H9 (cell line): ENCODE data around the gene OGFR. TPM values are rescaled to one million over a fixed set of nuclear protein-coding genes. Genes with fewer than 3 reads are reported as not detected.

Source experiments
- DNase-seq: peaks from one replicate; pipeline ENCODE4 v3.0.0-alpha.2; 2017
- H2AFZ ChIP-seq: one replicate; pipeline ENCODE4 v1.6.1; 2013; ENCODE audit warnings: mild to moderate bottlenecking, low read length, control low read depth, moderate library complexity
- H2AK5ac ChIP-seq: 2 replicates; pipeline ENCODE4 v1.6.1; 2013; ENCODE audit warnings: low read length, control low read depth, mixed read lengths; ENCODE audit not compliant: insufficient read length
- H2BK120ac ChIP-seq: one replicate; pipeline ENCODE4 v1.6.1; 2013; ENCODE audit warnings: low read depth, mild to moderate bottlenecking, low read length, control low read depth, inconsistent platforms; ENCODE audit not compliant: poor library complexity, severe bottlenecking
- H2BK12ac ChIP-seq: 2 replicates; pipeline ENCODE4 v1.6.1; 2013; ENCODE audit warnings: low read length, control low read depth, mixed read lengths, low read depth; ENCODE audit not compliant: insufficient read length
- H2BK15ac ChIP-seq: 2 replicates; pipeline ENCODE4 v1.6.1; 2013; ENCODE audit warnings: low read depth, low read length, control low read depth
- H2BK20ac ChIP-seq: one replicate; pipeline ENCODE4 v1.6.1; 2013; ENCODE audit warnings: low read depth, mild to moderate bottlenecking, low read length, control low read depth, inconsistent platforms; ENCODE audit not compliant: poor library complexity, severe bottlenecking
- H2BK5ac ChIP-seq: 2 replicates; pipeline ENCODE4 v1.6.1; 2013; ENCODE audit warnings: low read length, control low read depth, mixed read lengths; ENCODE audit not compliant: insufficient read length
- H3K14ac ChIP-seq: 2 replicates; pipeline ENCODE4 v1.6.1; 2013; ENCODE audit warnings: low read length, control low read depth; ENCODE audit not compliant: insufficient read depth
- H3K18ac ChIP-seq: 2 replicates; pipeline ENCODE4 v1.6.1; 2013; ENCODE audit warnings: low read depth, mild to moderate bottlenecking, mixed read lengths, low read length, control low read depth; ENCODE audit not compliant: insufficient read length
- H3K23ac ChIP-seq: 2 replicates; pipeline ENCODE4 v1.6.1; 2013; ENCODE audit warnings: low read length, control low read depth, mixed read lengths, low read depth; ENCODE audit not compliant: insufficient read length
- H3K23me2 ChIP-seq: 2 replicates; pipeline ENCODE4 v1.6.1; 2013; ENCODE audit warnings: low read depth, mild to moderate bottlenecking, mixed read lengths, low read length, control low read depth; ENCODE audit not compliant: insufficient read length, poor library complexity, severe bottlenecking
- H3K27ac ChIP-seq: 2 replicates; pipeline ENCODE4 v1.5.1; 2013; ENCODE audit warnings: low read length, control low read depth, mixed read lengths, low read depth; ENCODE audit not compliant: insufficient read length
- H3K27me3 ChIP-seq: 2 replicates; pipeline ENCODE4 v1.6.1; 2013; ENCODE audit warnings: low read length, control low read depth, inconsistent platforms; ENCODE audit not compliant: insufficient read depth
- H3K4ac ChIP-seq: 2 replicates; pipeline ENCODE4 v1.6.1; 2013; ENCODE audit warnings: low read depth, mild to moderate bottlenecking, control low read depth, inconsistent platforms, low read length, moderate library complexity
- H3K4me1 ChIP-seq: 2 replicates; pipeline ENCODE4 v1.6.1; 2013; ENCODE audit warnings: low read length, control low read depth, inconsistent platforms; ENCODE audit not compliant: insufficient read depth
- H3K4me2 ChIP-seq: 2 replicates; pipeline ENCODE4 v1.6.1; 2013; ENCODE audit warnings: low read length, control low read depth, mixed read lengths; ENCODE audit not compliant: insufficient read length, insufficient read depth
- H3K56ac ChIP-seq: 2 replicates; pipeline ENCODE4 v1.6.1; 2013; ENCODE audit warnings: low read depth, mild to moderate bottlenecking, mixed read lengths, low read length, control low read depth; ENCODE audit not compliant: insufficient read length
- H3K79me1 ChIP-seq: 2 replicates; pipeline ENCODE4 v1.6.1; 2013; ENCODE audit warnings: low read depth, mild to moderate bottlenecking, moderate library complexity, low read length, control low read depth, inconsistent platforms; ENCODE audit not compliant: insufficient read depth, poor library complexity, severe bottlenecking
- H3K79me2 ChIP-seq: 2 replicates; pipeline ENCODE4 v1.6.1; 2013; ENCODE audit warnings: low read length, control low read depth, inconsistent platforms; ENCODE audit not compliant: insufficient read depth
- H3K9ac ChIP-seq: 2 replicates; pipeline ENCODE4 v1.6.1; 2013; ENCODE audit warnings: low read length, control low read depth, mixed read lengths; ENCODE audit not compliant: insufficient read length; ENCODE audit errors: extremely low read depth
- H3K9me3 ChIP-seq: one replicate; pipeline ENCODE4 v1.6.1; 2013; ENCODE audit warnings: low read depth, low read length, inconsistent platforms; ENCODE audit not compliant: control insufficient read depth
- H3T11ph ChIP-seq: one replicate; pipeline ENCODE4 v1.6.1; 2013; ENCODE audit warnings: mild to moderate bottlenecking, low read length, control low read depth, inconsistent platforms
- H4K20me1 ChIP-seq: one replicate; pipeline ENCODE4 v1.6.1; 2013; ENCODE audit not compliant: control insufficient read depth, insufficient read length, insufficient read depth
- H4K5ac ChIP-seq: 2 replicates; pipeline ENCODE4 v1.6.1; 2013; ENCODE audit warnings: low read depth, mild to moderate bottlenecking, mixed read lengths, low read length, control low read depth; ENCODE audit not compliant: insufficient read length
- H4K8ac ChIP-seq: replicated peaks from 2 replicates; pipeline ENCODE4 v1.6.1; 2013; ENCODE audit warnings: low read length, control low read depth, mixed read lengths, low read depth; ENCODE audit not compliant: insufficient read length
- H4K91ac ChIP-seq: 2 replicates; pipeline ENCODE4 v1.6.1; 2013; ENCODE audit warnings: low read depth, mild to moderate bottlenecking, moderate library complexity, mixed read lengths, low read length, control low read depth; ENCODE audit not compliant: insufficient read length
- H3K27ac Mint-ChIP-seq, 3 experiments: 2 replicates in 2 of 3; 3 replicates in 1 of 3; pipeline ENCODE4 v1.8.0; 2020 to 2021; ENCODE audit warnings: mixed read lengths in 3 of 3, mild to moderate bottlenecking in 1 of 3, moderate library complexity in 1 of 3
- H3K27me3 Mint-ChIP-seq: 2 replicates; pipeline ENCODE4 v1.8.0; 2021; ENCODE audit warnings: low read depth, mild to moderate bottlenecking, moderate library complexity, mixed read lengths
- H3K36me3 Mint-ChIP-seq, 3 experiments: 2 replicates in 2 of 3; 3 replicates in 1 of 3; pipeline ENCODE4 v1.8.0; 2020 to 2021; ENCODE audit warnings: low read depth in 3 of 3, mixed read lengths in 3 of 3; ENCODE audit not compliant: insufficient read depth in 1 of 3
- H3K4me1 Mint-ChIP-seq, 2 experiments: 2 replicates each; pipeline ENCODE4 v1.8.0; 2020; ENCODE audit warnings: mixed read lengths in 2 of 2
- H3K4me3 Mint-ChIP-seq, 2 experiments: 2 replicates in 1 of 2; 3 replicates in 1 of 2; pipeline ENCODE4 v1.8.0; 2020 to 2021; ENCODE audit warnings: mild to moderate bottlenecking in 2 of 2, mixed read lengths in 2 of 2, moderate library complexity in 1 of 2
- H3K9me3 Mint-ChIP-seq, 2 experiments: 2 replicates in 1 of 2; 3 replicates in 1 of 2; pipeline ENCODE4 v1.8.0; 2020; ENCODE audit warnings: mild to moderate bottlenecking in 2 of 2, mixed read lengths in 2 of 2, moderate library complexity in 1 of 2
- CTCF ChIP-seq: fragments of 200-600 bp; sonication (generic); conservative IDR thresholded peaks from 3 replicates; pipeline ENCODE4 v1.8.0; 2021; ENCODE audit warnings: antibody characterized with exemption, mild to moderate bottlenecking
- WGBS: extraction: QIAGEN DNeasy Blood & Tissue Kit; methylation state at CpG from one replicate; pipeline ENCODE4 v1.1.7; 2013; ENCODE audit warnings: missing lambda C conversion rate, low lambda C conversion rate, mixed read lengths; ENCODE audit not compliant: insufficient read length; ENCODE audit errors: extremely low coverage; 5-methylcytosine and 5-hydroxymethylcytosine counted together
- total RNA-seq: library from RNA; stranded (reverse); gene quantifications from 2 replicates; pipeline ENCODE4 v1.2.1, GENCODE V29; 2021

OGFR gene
- total RNA-seq, 1 experiment from 2014 or later = 33.1 TPM

- peaks cover 2 to 15% of the 10 kb centered on the region in 2 experiments; a peak in 3 of 4 replicates for H3K4me1 Mint-ChIP-seq
- no peak overlapping the region for H3K18ac ChIP-seq
- no peak overlapping the region for H2BK15ac ChIP-seq
- no peak overlapping the region for H2AFZ ChIP-seq
- H3K4ac ChIP-seq = no peak overlapping the region
- H3T11ph ChIP-seq = no peak overlapping the region
- no peaks in the 10 kb centered on the region for H3K79me1 ChIP-seq
- H3K23me2 ChIP-seq = no peaks in the 10 kb centered on the region
- H4K8ac ChIP-seq = no peak overlapping the region
- H3K4me2 ChIP-seq = no peak overlapping the region
- peak overlapping the region in 1 of 3 experiments; percentile 79; a peak in 1 of 7 replicates for H3K27ac Mint-ChIP-seq
- no peak overlapping the region; a peak in 1 of 5 replicates for H3K4me3 Mint-ChIP-seq
- H3K79me2 ChIP-seq = no peaks in the 10 kb centered on the region
- no peak overlapping the region for H3K9ac ChIP-seq
- DNase-seq = no peak
- peaks cover 3% of the 10 kb centered on the region; the same call in 1 of the 2 replicates for H3K4me1 ChIP-seq
- no peak overlapping the region for H3K14ac ChIP-seq
- H3K56ac ChIP-seq = no peak overlapping the region
- H4K91ac ChIP-seq = no peak overlapping the region
- no peak overlapping the region for H2BK5ac ChIP-seq
- H2BK20ac ChIP-seq = no peak overlapping the region
- no peaks in the 10 kb centered on the region; a peak in 1 of 7 replicates for H3K36me3 Mint-ChIP-seq
- H2BK120ac ChIP-seq = no peak overlapping the region
- H3K27ac ChIP-seq = no peak overlapping the region
- no peak overlapping the region for H2AK5ac ChIP-seq
- H2BK12ac ChIP-seq = no peak overlapping the region
- H3K9me3 ChIP-seq = no peaks in the 10 kb centered on the region
- H3K27me3 ChIP-seq = no peaks in the 10 kb centered on the region
- WGBS = no CpG with 5 or more reads among the region's 29 CpGs
- no peak overlapping the region for H3K23ac ChIP-seq
- peaks cover 8% of the 10 kb centered on the region for H3K27me3 Mint-ChIP-seq
- H4K20me1 ChIP-seq = no peaks in the 10 kb centered on the region
- no peaks in the 10 kb centered on the region; a peak in 2 of 5 replicates for H3K9me3 Mint-ChIP-seq
- no peak for TF ChIP-seq CTCF
- no peak overlapping the region for H4K5ac ChIP-seq
Observed at GRCh38 chr20:62773845-62774714, 30.6 kb upstream of the OGFR start.
